ENCODE measurements around the gene USP31. TPM values are rescaled to one million over a fixed set of nuclear protein-coding genes. Genes with fewer than 3 reads are reported as not detected.

USP31 gene
- total and polyA plus RNA-seq, 2 of the 8 experiments (the other 6 are each of a cell fraction or from before 2014, with no cell fraction given): 6.7 to 19.0 TPM

- FAIRE-seq: no peak
- no peak overlapping the region for H2BK15ac ChIP-seq (ENCODE audit: low read length)
- no peak overlapping the region for H4K8ac ChIP-seq (ENCODE audit: extremely low read depth, insufficient read depth, low read length)
- no peak overlapping the region for H3K56ac ChIP-seq (replicated peaks; ENCODE audit: insufficient read length, low read depth, low read length)
- H3K9me3 ChIP-seq (ENCODE audit: insufficient read depth in 2 of 2, low read depth in 1 of 2, low read length in 1 of 2): no peaks in the 10 kb centered on the region
- no peak overlapping the region for H3K9ac ChIP-seq (replicated peaks in 1 of 4; ENCODE audit: extremely low read depth in 1 of 4, low read depth in 3 of 4, low read length in 3 of 4)
- H3K79me1 ChIP-seq (ENCODE audit: low read depth, low read length): peaks cover 3% of the 10 kb centered on the region; the same call in 1 of the 2 replicates
- H2BK5ac ChIP-seq (ENCODE audit: low read depth, low read length): no peak overlapping the region
- H3K27me3 ChIP-seq (replicated peaks in 1 of 4; ENCODE audit: control insufficient read depth in 3 of 4, extremely low read depth in 1 of 4, insufficient read depth in 3 of 4, low read length in 3 of 4): peaks cover 0 to 1% (median 0%) of the 10 kb centered on the region in 4 experiments; a peak in 1 of 7 replicates
- no peak overlapping the region for H4K5ac ChIP-seq (ENCODE audit: insufficient read length, low read depth, low read length)
- H3K18ac ChIP-seq (ENCODE audit: extremely low read depth, low read length): no peak overlapping the region
- H3K23ac ChIP-seq (ENCODE audit: insufficient read length): no peak overlapping the region
- no peaks in the 10 kb centered on the region for H3K23me2 ChIP-seq (ENCODE audit: low read depth, low read length)
- POLR2A ChIA-PET (ENCODE audit: partially characterized antibody): no interaction called here
- H3K14ac ChIP-seq (ENCODE audit: insufficient read length): no peak overlapping the region
- no peak overlapping the region for H4K91ac ChIP-seq (replicated peaks; ENCODE audit: insufficient read length, low read length)
- peaks cover 0 to 7% (median 0%) of the 10 kb centered on the region in 4 experiments; a peak in 2 of 7 replicates for H3K4me1 ChIP-seq (replicated peaks in 1 of 4; ENCODE audit: control insufficient read depth in 3 of 4, insufficient read depth in 4 of 4, low read length in 3 of 4)
- H2AFZ ChIP-seq (ENCODE audit: low read length): no peak overlapping the region
- no peak for DNase-seq (ENCODE audit: low read depth in 1 of 2, low spot score in 2 of 2)
- H3K4me2 ChIP-seq (ENCODE audit: insufficient read depth in 1 of 2, low read depth in 2 of 2, low read length in 2 of 2): no peak overlapping the region
- H2BK120ac ChIP-seq (replicated peaks; ENCODE audit: low read depth, low read length): no peak overlapping the region
- peaks cover 0 to 25% (median 12%) of the 10 kb centered on the region in 4 experiments; a peak in 6 of 8 replicates for H3K36me3 ChIP-seq (ENCODE audit: control insufficient read depth in 2 of 4, insufficient read depth in 4 of 4, low read length in 3 of 4)
- no peak overlapping the region for H2BK20ac ChIP-seq (ENCODE audit: low read length)
- CTCF ChIA-PET (ENCODE audit: partially characterized antibody): interaction anchor here (0.6 to 1.1 kb wide), 2 partner anchors 9 to 130 kb away, joined by 3 to 4 read pairs; no protein-coding TSS in a partner anchor
- no peak overlapping the region for H3K27ac ChIP-seq (ENCODE audit: low read depth, low read length)
- no peak overlapping the region for H3K4ac ChIP-seq (replicated peaks; ENCODE audit: insufficient read length, low read depth, low read length)
- no peak overlapping the region for H2AK5ac ChIP-seq (ENCODE audit: low read depth, low read length)
- 95% methylated on average over 13 of the region's 13 CpGs; no CpG with 5 or more reads in 1 of the 2 experiments for WGBS, 2 experiments (ENCODE audit: extremely low coverage in 1 of 2, insufficient coverage in 1 of 2, insufficient read length in 1 of 2, insufficient replicate concordance in 2 of 2, low coverage in 1 of 2, low lambda C conversion rate in 2 of 2, missing lambda C conversion rate in 1 of 2)
- no peak overlapping the region for H3K4me3 ChIP-seq (ENCODE audit: extremely low read depth in 1 of 4, insufficient read depth in 2 of 4, low read depth in 3 of 4, low read length in 4 of 4)
- H2BK12ac ChIP-seq (ENCODE audit: low read depth, low read length): no peak overlapping the region
- peaks cover 0 to 2% of the 10 kb centered on the region in 2 experiments for H4K20me1 ChIP-seq (replicated peaks in 1 of 2; ENCODE audit: control insufficient read depth in 1 of 2, insufficient read depth in 2 of 2, low read length in 2 of 2)
- H3K79me2 ChIP-seq (ENCODE audit: control insufficient read depth in 1 of 2, insufficient read depth in 2 of 2, low read length in 2 of 2): no peaks in the 10 kb centered on the region
- TF ChIP-seq SUZ12 (IDR thresholded peaks at IDR 0.05; ENCODE audit: low read length) (no peak), EP300 (IDR thresholded peaks at IDR 0.05; ENCODE audit: borderline replicate concordance in 1 of 2, low read depth in 2 of 2, low read length in 2 of 2) (no peak), SP2 (IDR thresholded peaks at IDR 0.05; ENCODE audit: low read length) (no peak), GABPA (IDR thresholded peaks at IDR 0.05; ENCODE audit: borderline replicate concordance, insufficient read depth, low read length) (no peak), EZH2 (IDR thresholded peaks at IDR 0.05; ENCODE audit: low read depth, low read length, severe bottlenecking) (no peak), CTBP2 (IDR thresholded peaks at IDR 0.05; ENCODE audit: borderline replicate concordance, insufficient read depth, insufficient read length, low read length) (no peak), SIRT6 (IDR thresholded peaks at IDR 0.05; ENCODE audit: low read length) (no peak), RFX5 (IDR thresholded peaks at IDR 0.05; ENCODE audit: borderline replicate concordance, low read depth, low read length) (no peak), CREB1 (IDR thresholded peaks at IDR 0.05) (no peak), YY1 (IDR thresholded peaks at IDR 0.05; ENCODE audit: low read depth, low read length) (no peak), RNF2 (IDR thresholded peaks at IDR 0.05; ENCODE audit: borderline replicate concordance, low read depth, low read length, missing control alignments, poor library complexity, severe bottlenecking) (no peak), POLR2AphosphoS5 (IDR thresholded peaks at IDR 0.05; ENCODE audit: low read depth, low read length) (no peak)
- TF ChIP-seq, protein P1, sequence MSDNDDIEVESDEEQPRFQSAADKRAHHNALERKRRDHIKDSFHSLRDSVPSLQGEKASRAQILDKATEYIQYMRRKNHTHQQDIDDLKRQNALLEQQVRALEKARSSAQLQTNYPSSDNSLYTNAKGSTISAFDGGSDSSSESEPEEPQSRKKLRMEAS (IDR thresholded peaks at IDR 0.05): no peak
Measured at GRCh38 chr16:23079675-23080301, 69.5 kb downstream of the USP31 start.
